Measurements from ENCODE around the gene DAPL1. TPM values are rescaled to one million over a fixed set of nuclear protein-coding genes. Genes with fewer than 3 reads are reported as not detected.

Gene DAPL1
- total and polyA plus RNA-seq, 10 of the 15 experiments (the other 5 are each of a cell fraction or from before 2014, with no cell fraction given), result not detected

DNA sequence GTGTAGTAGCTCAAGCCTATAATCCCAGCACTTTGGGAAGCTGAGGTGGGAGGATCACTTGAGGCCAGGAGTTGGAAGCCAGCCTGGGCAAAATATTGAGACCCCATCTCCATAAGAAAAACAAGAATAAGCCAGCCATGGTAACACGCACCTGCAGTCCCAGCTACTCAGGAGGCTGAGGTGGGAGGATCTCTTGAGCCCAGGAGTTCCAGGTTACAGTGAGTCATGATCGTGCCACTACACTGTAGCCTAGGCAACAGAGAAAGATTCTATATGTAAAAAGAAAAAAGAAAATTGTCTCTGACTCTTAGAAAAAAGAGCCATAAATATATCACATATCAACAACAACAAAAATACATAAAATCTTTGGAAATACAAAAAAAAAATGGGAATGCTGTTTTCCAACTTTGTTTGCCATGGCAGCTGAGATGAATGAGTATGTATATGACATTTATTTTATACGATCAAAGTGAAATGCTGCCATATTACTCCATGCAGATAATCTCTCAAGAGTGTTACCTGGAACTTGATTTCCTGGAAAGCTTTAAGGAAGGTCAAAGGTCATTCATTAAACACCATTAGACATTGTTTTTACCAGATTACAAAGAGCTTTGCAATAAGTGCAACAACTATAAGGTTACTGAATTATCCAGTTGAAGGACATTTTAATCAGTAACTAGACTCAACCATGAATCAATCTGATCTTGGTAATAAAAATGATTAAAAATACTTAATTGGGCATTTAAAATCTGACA, 19.7 kb upstream of the DAPL1 start:
- H2AFZ ChIP-seq (ENCODE audit: control insufficient read depth, low read depth, low read length), result no peak overlapping the region
- SMC1A ChIA-PET (ENCODE audit: uncharacterized antibody, unreplicated experiment), result no interaction called here
- intact Hi-C loops (cut with micrococcal nuclease; ENCODE audit: unreplicated experiment), result no loop called here
- no peaks in the 10 kb centered on the region for H3K27me3 ChIP-seq (replicated peaks in 1 of 2; ENCODE audit: control insufficient read depth in 2 of 2, insufficient read depth in 2 of 2, low read length in 1 of 2)
- RAD21 ChIA-PET (ENCODE audit: unreplicated experiment), result no interaction called here
- ATAC-seq (no peak), FAIRE-seq (no peak), DNase-seq (ENCODE audit: low read depth, low spot score) (no peak)
- no peaks in the 10 kb centered on the region for H3K36me3 ChIP-seq (ENCODE audit: control insufficient read depth in 2 of 2, insufficient read depth in 2 of 2, low read length in 1 of 2)
- TF ChIP-seq MYC (IDR thresholded peaks at IDR 0.05; ENCODE audit: insufficient read depth, insufficient read length, insufficient replicate concordance, low read length, severe bottlenecking), result no peak
- TF ChIP-seq, protein P1, sequence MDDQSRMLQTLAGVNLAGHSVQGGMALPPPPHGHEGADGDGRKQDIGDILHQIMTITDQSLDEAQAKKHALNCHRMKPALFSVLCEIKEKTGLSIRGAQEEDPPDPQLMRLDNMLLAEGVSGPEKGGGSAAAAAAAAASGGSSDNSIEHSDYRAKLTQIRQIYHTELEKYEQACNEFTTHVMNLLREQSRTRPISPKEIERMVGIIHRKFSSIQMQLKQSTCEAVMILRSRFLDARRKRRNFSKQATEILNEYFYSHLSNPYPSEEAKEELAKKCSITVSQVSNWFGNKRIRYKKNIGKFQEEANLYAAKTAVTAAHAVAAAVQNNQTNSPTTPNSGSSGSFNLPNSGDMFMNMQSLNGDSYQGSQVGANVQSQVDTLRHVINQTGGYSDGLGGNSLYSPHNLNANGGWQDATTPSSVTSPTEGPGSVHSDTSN (IDR thresholded peaks at IDR 0.05; ENCODE audit: insufficient replicate concordance, low read depth, low read length), result no peak
- no peak for TF ChIP-seq MEF2A (IDR thresholded peaks at IDR 0.05; ENCODE audit: insufficient read depth, low read depth, low read length)
- in situ Hi-C loops (cut with MboI), result no loop called here
- WGBS (ENCODE audit: insufficient coverage, insufficient replicate concordance, low lambda C conversion rate, missing lambda C conversion rate), result 48% methylated on average over 3 of the region's 3 CpGs
- no peak overlapping the region for H3K9ac ChIP-seq (ENCODE audit: control insufficient read depth, insufficient read depth, low read length)
- no peak overlapping the region for H3K4me2 ChIP-seq (ENCODE audit: control insufficient read depth, insufficient read depth)
- no peaks in the 10 kb centered on the region for H3K4me1 ChIP-seq (ENCODE audit: control insufficient read depth, insufficient read depth, low read length)
- H4K20me1 ChIP-seq (ENCODE audit: control insufficient read depth, insufficient read depth), result no peaks in the 10 kb centered on the region
- H3K27ac ChIP-seq (ENCODE audit: control insufficient read depth, insufficient read depth), result no peak overlapping the region
- H3K79me2 ChIP-seq (ENCODE audit: control insufficient read depth, insufficient read depth, low read length), result no peaks in the 10 kb centered on the region
- no peak overlapping the region for H3K4me3 ChIP-seq
- BruUV-seq (replicated peaks), result no TSS peak
- POLR2A ChIA-PET, result no interaction called here
- CTCF ChIA-PET, result interaction anchor here (1.9 kb wide), 1 partner anchor 21 kb away, joined by 6 read pairs; no protein-coding TSS in a partner anchor
- H3K9me3 ChIP-seq (replicated peaks; ENCODE audit: control insufficient read depth, insufficient read depth, low read length), result no peaks in the 10 kb centered on the region

DNA sequence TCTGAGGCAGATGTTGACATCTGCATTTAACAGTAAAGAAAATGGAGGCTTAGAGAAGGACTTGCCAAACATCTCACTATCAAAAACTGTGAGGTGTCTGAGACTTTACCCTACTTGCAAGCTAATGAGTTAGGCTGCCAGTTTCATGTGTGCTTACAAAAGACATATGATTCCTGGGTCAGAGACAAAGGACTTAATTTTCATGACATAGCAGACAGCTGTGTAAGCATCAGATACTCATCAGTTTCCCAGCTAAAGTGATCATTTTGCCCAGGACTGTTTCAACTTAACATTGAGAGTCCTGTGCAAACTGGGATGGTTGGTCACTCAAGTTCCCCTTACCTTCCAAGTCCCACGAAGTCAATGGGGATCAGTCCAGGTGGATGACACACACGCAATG, 18.9 kb upstream of the DAPL1 start:
- ATAC-seq (no peak), FAIRE-seq (no peak), DNase-seq (ENCODE audit: low read depth, low spot score) (no peak)
- H3K4me2 ChIP-seq (ENCODE audit: control insufficient read depth, insufficient read depth), result no peak overlapping the region
- H2AFZ ChIP-seq (ENCODE audit: control insufficient read depth, low read depth, low read length), result no peak overlapping the region
- RAD21 ChIA-PET (ENCODE audit: unreplicated experiment), result no interaction called here
- H3K27ac ChIP-seq (ENCODE audit: control insufficient read depth, insufficient read depth), result no peak overlapping the region
- H3K9me3 ChIP-seq (replicated peaks; ENCODE audit: control insufficient read depth, insufficient read depth, low read length), result no peaks in the 10 kb centered on the region
- H3K4me1 ChIP-seq (ENCODE audit: control insufficient read depth, insufficient read depth, low read length), result no peaks in the 10 kb centered on the region
- no peaks in the 10 kb centered on the region for H3K79me2 ChIP-seq (ENCODE audit: control insufficient read depth, insufficient read depth, low read length)
- 16% methylated on average over 2 of the region's 2 CpGs for WGBS (ENCODE audit: insufficient coverage, insufficient replicate concordance, low lambda C conversion rate, missing lambda C conversion rate)
- in situ Hi-C loops (cut with MboI), result no loop called here
- no peak overlapping the region for H3K9ac ChIP-seq (ENCODE audit: control insufficient read depth, insufficient read depth, low read length)
- SMC1A ChIA-PET (ENCODE audit: uncharacterized antibody, unreplicated experiment), result no interaction called here
- intact Hi-C loops (cut with micrococcal nuclease; ENCODE audit: unreplicated experiment), result no loop called here
- POLR2A ChIA-PET, result no interaction called here
- BruUV-seq (replicated peaks), result no TSS peak
- CTCF ChIA-PET, result interaction anchor here (1.9 kb wide), 1 partner anchor 22 kb away, joined by 6 read pairs; no protein-coding TSS in a partner anchor
- H3K36me3 ChIP-seq (ENCODE audit: control insufficient read depth in 2 of 2, insufficient read depth in 2 of 2, low read length in 1 of 2), result no peaks in the 10 kb centered on the region
- no peak overlapping the region for H3K4me3 ChIP-seq
- TF ChIP-seq ASH2L (IDR thresholded peaks at IDR 0.05; ENCODE audit: borderline replicate concordance, low read depth) (no peak), BCL11A (IDR thresholded peaks at IDR 0.05; ENCODE audit: low read depth, low read length) (no peak), POLR2A (IDR thresholded peaks at IDR 0.05; ENCODE audit: low read depth, low read length) (no peak), MEF2B (IDR thresholded peaks at IDR 0.05; ENCODE audit: partially characterized antibody, poor library complexity, severe bottlenecking) (no peak), PAX5 (IDR thresholded peaks at IDR 0.05; ENCODE audit: borderline replicate concordance, low read depth, low read length) (no peak)
- no peaks in the 10 kb centered on the region for H4K20me1 ChIP-seq (ENCODE audit: control insufficient read depth, insufficient read depth)
- no peaks in the 10 kb centered on the region for H3K27me3 ChIP-seq (replicated peaks in 1 of 2; ENCODE audit: control insufficient read depth in 2 of 2, insufficient read depth in 2 of 2, low read length in 1 of 2)

Data from GM12878 (cell line).